ENCODE measurements around the gene COQ8B.

DNA sequence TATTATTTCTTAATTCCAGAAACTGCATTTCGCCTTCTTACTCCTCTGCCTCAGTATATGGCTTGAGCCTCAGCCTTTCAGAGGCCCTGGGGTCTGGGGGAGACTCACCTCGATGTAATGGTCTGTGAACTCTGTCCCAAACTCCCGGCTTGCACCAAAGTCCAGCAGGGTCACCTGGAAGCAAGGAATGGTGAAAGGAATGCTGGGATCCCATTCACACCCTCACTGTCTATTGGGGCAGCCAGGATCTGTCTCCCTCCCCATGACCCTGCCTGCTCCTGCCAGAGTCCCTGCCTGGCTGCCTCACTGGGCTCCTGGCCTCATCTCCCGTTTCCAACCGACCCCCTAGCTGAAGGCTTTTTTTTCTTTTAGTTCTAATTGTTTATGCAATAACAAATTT, 20.8 kb downstream of the COQ8B start:
- TF ChIP-seq, protein P1, sequence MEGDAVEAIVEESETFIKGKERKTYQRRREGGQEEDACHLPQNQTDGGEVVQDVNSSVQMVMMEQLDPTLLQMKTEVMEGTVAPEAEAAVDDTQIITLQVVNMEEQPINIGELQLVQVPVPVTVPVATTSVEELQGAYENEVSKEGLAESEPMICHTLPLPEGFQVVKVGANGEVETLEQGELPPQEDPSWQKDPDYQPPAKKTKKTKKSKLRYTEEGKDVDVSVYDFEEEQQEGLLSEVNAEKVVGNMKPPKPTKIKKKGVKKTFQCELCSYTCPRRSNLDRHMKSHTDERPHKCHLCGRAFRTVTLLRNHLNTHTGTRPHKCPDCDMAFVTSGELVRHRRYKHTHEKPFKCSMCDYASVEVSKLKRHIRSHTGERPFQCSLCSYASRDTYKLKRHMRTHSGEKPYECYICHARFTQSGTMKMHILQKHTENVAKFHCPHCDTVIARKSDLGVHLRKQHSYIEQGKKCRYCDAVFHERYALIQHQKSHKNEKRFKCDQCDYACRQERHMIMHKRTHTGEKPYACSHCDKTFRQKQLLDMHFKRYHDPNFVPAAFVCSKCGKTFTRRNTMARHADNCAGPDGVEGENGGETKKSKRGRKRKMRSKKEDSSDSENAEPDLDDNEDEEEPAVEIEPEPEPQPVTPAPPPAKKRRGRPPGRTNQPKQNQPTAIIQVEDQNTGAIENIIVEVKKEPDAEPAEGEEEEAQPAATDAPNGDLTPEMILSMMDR (conservative IDR thresholded peaks at IDR 0.05; ENCODE audit: low read depth, low read length): no peak
- TF ChIP-seq, protein P2, sequence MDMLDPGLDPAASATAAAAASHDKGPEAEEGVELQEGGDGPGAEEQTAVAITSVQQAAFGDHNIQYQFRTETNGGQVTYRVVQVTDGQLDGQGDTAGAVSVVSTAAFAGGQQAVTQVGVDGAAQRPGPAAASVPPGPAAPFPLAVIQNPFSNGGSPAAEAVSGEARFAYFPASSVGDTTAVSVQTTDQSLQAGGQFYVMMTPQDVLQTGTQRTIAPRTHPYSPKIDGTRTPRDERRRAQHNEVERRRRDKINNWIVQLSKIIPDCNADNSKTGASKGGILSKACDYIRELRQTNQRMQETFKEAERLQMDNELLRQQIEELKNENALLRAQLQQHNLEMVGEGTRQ (IDR thresholded peaks at IDR 0.05; ENCODE audit: low read depth, low read length): no peak
- TF ChIP-seq RFX5 (IDR thresholded peaks at IDR 0.05; ENCODE audit: low read depth, low read length): no peak
- TF ChIP-seq POLR2A (IDR thresholded peaks at IDR 0.05; ENCODE audit: low read depth, low read length): no peak

Measured in IMR-90 (cell line).